Gastroesophageal sphincter (tissue), 3 donors: ENCODE measurements around the gene XYLB.

Experiments
- EP300 ChIP-seq: sonication (generic); formaldehyde crosslinking; IDR thresholded peaks from one replicate; pipeline ENCODE4 v1.6.1; 2017; ENCODE audit warnings: antibody characterized with exemption, mild to moderate bottlenecking
- POLR2AphosphoS5 ChIP-seq: sonication (generic); formaldehyde crosslinking; IDR thresholded peaks from one replicate; pipeline ENCODE4 v1.6.1; 2017; ENCODE audit warnings: antibody characterized with exemption
- TF ChIP-seq, protein P1 (sequence below), 4 experiments: fragments of 200-600 bp in 2 of 4; fragments of 450-650 bp in 2 of 4; sonication (generic) in 1 of 4; IDR thresholded peaks; one replicate each; pipeline ENCODE4 v1.5.1; 2017 to 2019; ENCODE audit warnings: antibody characterized with exemption in 4 of 4, mild to moderate bottlenecking in 2 of 4, moderate library complexity in 2 of 4

DNA sequence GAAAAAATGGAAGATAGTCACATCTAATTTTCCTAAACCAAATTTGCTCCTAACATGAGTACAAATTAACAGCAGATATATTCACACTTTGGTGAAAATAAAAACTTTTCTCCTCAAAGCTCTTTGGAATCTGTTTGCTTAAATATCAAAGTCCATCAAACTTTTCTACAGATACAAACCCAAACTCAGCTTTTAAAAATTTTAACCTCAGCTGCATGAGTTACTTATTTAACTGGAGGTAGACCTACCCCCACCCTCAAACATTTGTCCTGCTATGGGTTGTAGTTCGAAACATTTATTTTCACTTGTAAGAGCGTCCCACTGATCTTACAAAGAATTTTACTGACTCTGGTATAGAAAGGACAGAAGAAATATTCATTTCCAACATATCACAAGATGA lies 8.9 kb upstream of the XYLB start:
- no peak for TF ChIP-seq POLR2AphosphoS5
- TF ChIP-seq, protein P1, sequence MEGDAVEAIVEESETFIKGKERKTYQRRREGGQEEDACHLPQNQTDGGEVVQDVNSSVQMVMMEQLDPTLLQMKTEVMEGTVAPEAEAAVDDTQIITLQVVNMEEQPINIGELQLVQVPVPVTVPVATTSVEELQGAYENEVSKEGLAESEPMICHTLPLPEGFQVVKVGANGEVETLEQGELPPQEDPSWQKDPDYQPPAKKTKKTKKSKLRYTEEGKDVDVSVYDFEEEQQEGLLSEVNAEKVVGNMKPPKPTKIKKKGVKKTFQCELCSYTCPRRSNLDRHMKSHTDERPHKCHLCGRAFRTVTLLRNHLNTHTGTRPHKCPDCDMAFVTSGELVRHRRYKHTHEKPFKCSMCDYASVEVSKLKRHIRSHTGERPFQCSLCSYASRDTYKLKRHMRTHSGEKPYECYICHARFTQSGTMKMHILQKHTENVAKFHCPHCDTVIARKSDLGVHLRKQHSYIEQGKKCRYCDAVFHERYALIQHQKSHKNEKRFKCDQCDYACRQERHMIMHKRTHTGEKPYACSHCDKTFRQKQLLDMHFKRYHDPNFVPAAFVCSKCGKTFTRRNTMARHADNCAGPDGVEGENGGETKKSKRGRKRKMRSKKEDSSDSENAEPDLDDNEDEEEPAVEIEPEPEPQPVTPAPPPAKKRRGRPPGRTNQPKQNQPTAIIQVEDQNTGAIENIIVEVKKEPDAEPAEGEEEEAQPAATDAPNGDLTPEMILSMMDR (IDR thresholded peaks at IDR 0.05): no peak
- TF ChIP-seq EP300: no peak
